Measurements from ENCODE around the gene FYN.
"Not testable (repeated sequence)": the region's sequence is repeated elsewhere in the genome, so short reads cannot be mapped to it uniquely, and the experiment has no call there.

The FYN gene

DNA sequence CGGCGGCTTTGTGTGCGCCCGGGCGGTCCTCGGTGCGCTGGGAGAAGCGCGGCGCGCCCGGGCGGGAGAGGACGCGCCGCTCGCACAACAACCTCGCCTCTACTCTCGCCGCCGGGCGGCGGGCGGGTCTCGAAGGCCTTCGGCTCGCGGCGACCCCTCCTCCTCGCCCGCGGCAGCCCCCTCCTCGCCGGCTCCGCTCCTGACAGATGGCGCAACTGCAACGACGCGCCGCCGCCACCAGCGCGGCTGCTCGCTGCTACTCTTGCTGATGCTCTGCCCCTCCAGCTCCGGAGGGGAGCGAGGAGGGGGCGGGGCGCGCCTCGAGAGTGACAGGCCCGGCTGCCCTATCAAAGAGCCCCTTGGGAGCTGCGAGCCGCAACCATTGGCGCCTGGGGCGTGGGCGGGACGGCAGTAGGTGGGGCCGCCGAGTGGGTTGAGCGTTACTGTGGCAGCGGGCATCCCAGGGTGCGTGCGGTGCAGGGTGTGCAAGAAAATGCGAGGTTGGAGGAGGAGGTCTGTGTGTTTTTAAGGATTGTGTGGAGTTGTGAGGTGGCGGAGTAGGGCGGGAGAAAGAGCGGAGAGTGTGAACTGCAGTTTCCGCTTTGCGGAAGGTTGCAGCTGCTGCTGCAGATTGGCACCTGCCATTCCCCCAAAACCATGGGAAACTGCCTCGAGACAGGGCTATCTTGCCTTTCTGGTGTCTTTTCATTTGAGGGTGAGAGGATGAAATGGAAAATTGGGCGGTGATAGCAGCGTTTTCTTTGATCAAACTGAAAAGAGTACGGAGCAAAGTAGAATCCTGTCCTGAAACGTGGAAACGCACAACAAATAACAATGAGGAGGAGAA, at the start of gene FYN:
FYN (minus strand) TSS at position 275 of the 847 bp plus-strand sequence. CDS start 153,401 bp downstream, outside the sequence.
- DNase-seq (ENCODE audit: low spot score): peak; percentile 98

DNA sequence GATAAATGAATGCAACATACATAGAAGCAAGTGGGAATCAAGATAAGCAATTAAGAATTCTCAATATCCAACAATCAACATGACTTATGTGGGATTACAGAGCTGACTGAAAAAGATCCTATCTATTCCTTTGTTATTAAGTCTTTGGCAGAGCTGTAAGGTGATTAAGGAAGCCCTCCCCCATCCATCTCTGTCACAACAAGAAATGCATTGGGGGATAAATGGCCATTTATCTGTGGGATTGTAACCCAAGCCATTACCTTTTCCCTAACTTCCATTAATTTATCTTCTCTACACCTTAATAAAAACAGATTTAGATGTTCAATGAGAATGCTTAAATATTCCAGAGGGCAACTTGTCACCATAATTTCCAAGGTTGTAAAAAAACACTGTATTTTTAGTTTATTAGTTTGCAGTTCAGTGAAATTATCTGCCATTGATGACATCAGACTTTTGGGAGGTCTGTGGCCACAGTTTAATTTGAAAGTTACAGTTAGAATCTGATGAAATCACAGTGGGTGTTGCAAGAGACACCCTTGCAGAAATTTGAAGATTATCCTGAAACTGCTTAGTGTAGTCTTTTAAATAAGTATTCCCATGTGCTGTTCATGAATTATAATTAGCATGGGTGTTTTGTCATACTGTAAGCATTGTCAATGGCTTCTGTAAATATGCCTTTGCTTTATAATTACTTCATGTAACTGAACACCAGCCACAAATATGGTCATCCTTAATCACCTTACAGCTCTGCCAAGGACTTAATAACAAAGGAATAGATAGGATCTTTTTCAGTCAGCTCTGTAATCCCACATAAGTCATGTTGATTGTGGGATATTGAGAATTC, 49.4 kb upstream of the FYN start:
- no peak for DNase-seq (ENCODE audit: low spot score)

- no peak for DNase-seq (ENCODE audit: low spot score)
Measured at GRCh38 chr6:111921103-111921502, 47.9 kb upstream of the FYN start.

- no peak for DNase-seq (ENCODE audit: low spot score)
Measured at GRCh38 chr6:111920578-111920977, 47.3 kb upstream of the FYN start.

GRCh38 chr6:111918825-111919224, 45.6 kb upstream of the FYN start:
- DNase-seq (ENCODE audit: low spot score): peak; percentile 60

GRCh38 chr6:111916747-111917146, 43.5 kb upstream of the FYN start:
- no peak for DNase-seq (ENCODE audit: low spot score)

- DNase-seq (ENCODE audit: low spot score): no peak
Measured at GRCh38 chr6:111914617-111915016, 41.4 kb upstream of the FYN start.

GRCh38 chr6:111912904-111913303, 39.7 kb upstream of the FYN start:
- DNase-seq (ENCODE audit: low spot score): no peak

DNA sequence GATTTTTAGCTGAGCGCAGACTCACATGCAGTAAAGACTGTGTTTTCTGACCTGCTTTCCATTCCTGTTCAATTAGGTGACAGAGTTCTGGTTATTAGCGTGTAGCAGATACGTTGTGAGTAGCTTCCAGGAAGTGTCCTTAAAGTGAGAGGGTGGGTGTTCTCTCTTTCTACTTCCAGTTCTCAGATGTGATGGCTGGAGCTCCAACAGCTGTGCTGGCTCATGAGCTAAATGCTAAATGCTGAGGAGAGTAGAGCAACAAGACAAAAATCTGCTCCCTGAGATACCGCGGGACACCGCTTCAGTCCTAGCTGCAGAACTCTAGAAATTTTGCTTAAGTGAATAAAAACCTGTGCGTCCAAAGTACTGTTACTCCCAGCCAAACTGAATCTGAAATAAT, 38.2 kb upstream of the FYN start:
- DNase-seq (ENCODE audit: low spot score): no peak

- DNase-seq (ENCODE audit: low spot score): no peak
Measured at GRCh38 chr6:111909238-111909637, 36.0 kb upstream of the FYN start.

GRCh38 chr6:111908365-111908764, 35.1 kb upstream of the FYN start:
- not testable (repeated sequence) for DNase-seq (ENCODE audit: low spot score)

GRCh38 chr6:111900735-111901134, 27.5 kb upstream of the FYN start:
- DNase-seq (ENCODE audit: low spot score): no peak

GRCh38 chr6:111899531-111899930, 26.3 kb upstream of the FYN start:
- DNase-seq (ENCODE audit: low spot score): no peak

DNA sequence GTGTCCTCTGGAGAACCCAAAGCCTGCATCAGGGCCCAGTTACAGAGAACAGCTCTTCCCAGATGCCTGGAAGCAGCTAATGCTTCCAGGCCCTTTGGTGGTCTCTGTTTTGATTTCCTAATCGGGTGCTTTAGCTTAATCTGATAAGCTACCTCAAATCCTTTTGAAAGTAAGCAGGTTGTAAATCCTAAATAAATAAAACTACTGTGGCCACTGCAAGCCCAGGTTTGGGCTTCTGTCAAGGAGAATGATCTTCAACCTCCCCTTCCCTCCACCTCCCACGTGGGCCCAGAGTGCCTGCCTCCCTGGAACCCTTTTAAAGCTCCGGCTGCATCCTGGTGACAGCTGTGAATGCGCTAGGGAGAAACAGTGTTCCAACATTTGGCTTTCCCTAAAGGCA, 25.2 kb upstream of the FYN start:
- no peak for DNase-seq (ENCODE audit: low spot score)

DNA sequence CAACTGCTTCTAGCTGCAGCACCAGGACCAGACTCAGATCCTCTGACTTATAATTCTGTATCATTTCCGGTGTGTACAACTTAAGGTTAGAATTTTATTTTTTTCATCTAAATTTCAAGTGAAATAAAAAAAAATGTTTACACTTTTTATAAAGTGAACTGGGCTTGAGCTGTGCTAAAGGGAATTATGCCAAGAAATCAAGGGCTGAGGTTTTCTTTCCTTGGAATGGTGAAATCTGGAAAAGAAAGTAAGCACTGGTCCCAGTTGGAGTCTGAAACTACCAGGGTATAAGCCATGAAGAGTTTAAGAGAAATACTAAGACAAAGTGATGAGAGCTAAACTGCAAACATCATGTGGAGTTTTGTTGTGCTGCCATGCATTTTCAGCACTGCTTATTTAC, 21.7 kb upstream of the FYN start:
- no peak for DNase-seq (ENCODE audit: low spot score)

DNA sequence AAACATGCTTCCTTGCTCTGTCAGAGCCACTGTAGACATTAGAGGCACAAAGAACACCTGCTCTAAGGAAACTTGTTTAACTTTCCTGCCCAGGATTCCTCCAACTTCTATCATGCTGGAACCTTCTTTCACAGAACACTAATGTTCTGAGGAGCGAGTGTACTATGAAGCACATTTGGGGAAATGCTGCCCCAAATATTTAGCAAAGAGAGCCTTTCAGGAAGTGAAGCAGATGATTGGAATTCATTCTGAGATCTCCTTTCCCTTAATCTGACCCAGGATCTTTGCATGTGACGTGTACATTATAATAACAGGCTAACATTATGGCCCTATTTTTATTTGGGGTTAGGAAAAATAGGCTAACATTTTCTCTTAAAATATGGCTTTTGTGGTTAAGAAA, 21.0 kb upstream of the FYN start:
- peak; percentile 46 for DNase-seq (ENCODE audit: low spot score)

DNA sequence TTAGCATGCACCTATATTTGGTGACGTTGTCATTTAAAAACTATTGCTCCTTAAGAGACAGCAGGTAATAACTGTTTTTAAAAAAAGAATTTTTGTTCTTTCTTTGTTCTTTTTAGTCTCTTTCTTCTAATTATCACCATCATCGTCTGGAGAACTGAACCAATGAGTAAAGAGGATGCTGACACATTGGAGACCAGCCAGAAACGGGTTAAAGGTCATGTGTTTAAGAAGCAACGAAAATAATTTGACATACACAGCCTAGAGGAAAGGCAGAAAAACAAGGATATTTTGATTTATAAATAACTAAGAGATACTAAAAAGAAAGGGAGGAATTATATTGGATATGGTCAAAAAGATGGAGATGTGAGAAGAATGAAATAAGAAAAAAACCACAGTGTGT, 19.2 kb upstream of the FYN start:
- DNase-seq (ENCODE audit: low spot score): no peak

DNA sequence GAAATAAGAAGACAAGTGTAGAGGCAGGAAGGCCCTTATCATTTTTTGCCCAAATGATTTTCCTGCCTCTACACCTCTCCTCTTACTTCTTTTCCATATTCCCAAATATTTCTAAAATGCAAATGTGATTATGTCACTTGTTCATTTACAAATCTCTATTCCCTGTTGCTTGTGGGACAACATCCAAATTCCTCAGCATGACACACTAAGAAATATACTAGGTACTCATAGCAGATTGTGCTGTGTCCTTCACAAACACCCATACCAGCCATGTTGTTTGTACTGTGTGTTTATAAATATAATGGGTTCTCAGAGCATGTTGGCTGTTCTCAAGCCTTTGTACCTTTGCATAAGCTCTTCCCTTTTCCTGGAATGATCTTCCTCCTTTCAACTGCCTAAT, 17.7 kb upstream of the FYN start:
- no peak for DNase-seq (ENCODE audit: low spot score)

DNA sequence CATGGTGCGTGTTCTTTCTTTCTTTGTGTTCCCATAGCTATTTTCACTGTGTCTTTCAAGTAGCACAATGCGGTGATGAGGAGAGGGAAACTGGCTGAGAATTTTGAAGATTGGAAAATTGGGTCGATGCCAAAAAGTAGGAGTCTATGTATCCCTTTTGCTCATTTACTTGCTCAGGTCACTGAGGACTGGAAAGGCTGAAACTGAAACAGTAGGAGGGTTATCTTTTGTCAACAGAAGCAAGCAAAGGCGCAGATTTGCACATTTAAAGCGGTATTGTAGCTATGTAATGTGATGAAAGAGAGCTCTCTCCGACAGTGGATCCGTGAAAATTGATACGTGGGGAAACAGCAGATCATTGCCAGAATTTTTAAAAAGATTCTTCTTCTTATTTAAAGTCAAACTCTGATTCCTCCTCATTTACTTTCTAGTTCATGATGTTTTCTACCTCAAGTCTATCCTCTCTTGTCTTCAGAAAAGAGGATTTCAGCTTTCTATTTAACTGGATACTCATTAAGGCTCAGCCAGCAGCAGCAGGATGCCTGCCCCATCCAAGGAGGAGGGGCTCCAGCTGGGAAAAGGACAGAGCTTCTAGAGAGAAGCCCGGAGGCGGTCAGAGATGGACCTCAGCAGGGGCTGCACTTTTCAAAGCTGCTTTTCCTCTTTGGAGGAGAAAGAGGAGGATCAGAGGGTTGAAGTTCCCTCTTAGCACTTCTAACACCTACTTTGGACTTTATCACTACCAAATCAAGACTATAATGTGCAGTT, 15.9 kb upstream of the FYN start:
- no peak for DNase-seq (ENCODE audit: low spot score)

DNA sequence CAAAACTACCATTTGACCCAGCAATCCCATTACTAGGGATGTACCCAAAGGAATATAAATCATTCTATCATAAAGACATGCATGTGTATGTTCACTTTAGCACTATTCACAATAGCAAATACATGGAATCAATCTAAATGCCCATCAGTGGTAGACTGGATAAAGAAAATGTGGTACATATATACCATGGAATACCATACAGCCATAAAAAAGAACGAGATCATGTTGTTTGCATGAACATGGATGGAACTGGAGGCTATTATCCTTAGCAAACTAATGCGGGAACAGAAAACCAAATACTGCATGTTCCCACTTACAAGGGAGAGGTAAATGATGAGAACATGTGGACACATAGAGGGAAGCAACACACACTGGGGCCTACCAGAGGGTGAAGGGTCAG, 13.5 kb upstream of the FYN start:
- not testable (repeated sequence) for DNase-seq (ENCODE audit: low spot score)

DNA sequence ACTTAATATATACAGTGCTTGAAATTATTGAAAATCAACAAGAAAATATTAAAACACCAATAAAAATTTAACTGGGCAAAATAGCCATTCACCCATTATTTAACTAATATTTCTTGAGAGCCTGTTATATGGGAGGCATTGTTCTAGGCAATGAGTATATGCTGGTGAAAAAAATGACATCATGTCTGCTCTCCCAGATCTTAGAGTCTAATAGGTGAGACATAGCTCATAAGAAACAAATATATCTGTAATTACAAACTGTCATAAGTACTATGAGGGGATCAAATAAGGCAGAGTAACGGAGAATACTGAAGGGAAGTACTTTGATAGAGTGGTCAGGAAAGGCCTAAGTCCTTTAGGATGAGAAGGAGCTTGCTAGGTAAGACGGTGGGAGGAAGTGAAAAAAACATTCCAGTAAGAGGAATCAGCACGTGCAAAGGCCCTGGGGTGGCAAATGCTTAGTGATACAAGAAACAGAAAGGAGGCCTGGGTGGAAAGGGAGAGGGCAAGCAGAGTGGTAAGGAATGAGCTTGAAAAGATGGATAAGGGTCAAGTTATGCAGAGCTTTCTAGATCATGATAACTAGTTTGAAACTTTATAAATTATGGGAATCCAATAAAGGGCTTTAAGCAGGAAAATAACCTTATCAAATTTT, 12.2 kb upstream of the FYN start:
- DNase-seq (ENCODE audit: low spot score): no peak

- DNase-seq (ENCODE audit: low spot score): no peak
Measured at GRCh38 chr6:111884068-111884467, 10.8 kb upstream of the FYN start.
